ENCODE results near the gene GALNT14.

GALNT14 gene

DNA sequence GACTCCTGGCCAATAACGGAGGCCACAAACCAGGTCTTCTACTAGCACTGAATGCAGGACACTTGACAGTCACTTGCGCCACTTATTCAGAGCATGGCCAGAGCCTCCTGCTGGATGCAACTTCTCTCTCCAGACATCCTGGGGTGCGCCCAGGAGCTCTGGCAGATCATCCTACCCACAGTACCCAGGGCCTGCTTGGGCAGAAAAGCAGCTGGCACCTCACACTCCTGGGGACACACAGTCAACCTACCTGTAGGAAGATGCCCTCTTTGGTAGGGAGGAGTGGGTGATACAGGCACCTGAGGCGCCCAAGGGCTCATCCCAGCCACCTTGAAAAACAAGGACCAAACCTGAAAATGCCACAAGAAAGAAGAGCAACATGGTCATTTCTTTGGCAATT lies 13.3 kb downstream of the GALNT14 start:
- DNase-seq = no peak
- TF ChIP-seq GATA1 (IDR thresholded peaks at IDR 0.05; ENCODE audit: low read depth, low read length) (no peak), POLR2A (IDR thresholded peaks at IDR 0.05; ENCODE audit: low read length) (no peak)

DNA sequence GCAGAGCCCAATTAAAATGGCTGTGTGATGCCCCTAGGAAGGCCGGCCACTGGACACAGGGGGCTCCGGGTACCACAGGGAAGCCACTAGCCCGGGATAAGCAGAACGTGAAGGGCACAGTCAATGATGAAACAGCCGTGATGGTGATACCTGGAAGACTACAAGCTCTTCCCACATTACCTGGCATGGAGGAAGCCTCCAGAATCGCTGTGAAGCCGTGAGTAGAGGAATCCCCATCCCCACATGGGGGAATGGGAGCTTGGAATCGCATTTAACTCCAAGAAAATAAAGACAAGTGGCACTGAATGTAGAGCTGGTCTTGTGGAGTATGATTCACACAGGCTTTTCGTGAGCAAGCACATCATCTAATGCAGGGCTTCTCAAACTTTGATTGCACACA lies 16.1 kb downstream of the GALNT14 start:
- TF ChIP-seq POLR2A (IDR thresholded peaks at IDR 0.05; ENCODE audit: low read length) = no peak
- TF ChIP-seq GATA1 (IDR thresholded peaks at IDR 0.05; ENCODE audit: low read depth, low read length) = no peak
- DNase-seq = no peak

DNA sequence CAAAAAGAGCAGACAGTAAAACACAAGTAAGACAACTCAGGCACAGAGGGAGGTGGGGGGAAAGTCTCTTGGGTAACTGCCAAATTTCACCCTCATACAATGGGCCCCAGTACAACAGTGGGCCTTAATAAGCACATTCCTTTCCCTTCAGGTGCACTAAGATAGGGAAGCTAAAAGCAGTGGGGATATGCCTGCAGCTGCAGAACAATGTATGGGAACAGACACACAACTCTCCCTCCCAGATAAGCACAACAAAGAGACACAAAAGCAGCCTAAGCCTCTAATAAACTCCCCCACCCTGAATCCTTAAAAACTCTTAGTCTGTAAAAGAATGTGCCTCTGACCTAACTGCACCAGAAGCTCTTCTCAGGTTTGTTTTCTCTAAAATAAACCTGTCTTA lies 24.5 kb downstream of the GALNT14 start:
- TF ChIP-seq GATA1 (IDR thresholded peaks at IDR 0.05; ENCODE audit: low read depth, low read length) (no peak), POLR2A (IDR thresholded peaks at IDR 0.05; ENCODE audit: low read length) (no peak)
- DNase-seq = no peak

DNA sequence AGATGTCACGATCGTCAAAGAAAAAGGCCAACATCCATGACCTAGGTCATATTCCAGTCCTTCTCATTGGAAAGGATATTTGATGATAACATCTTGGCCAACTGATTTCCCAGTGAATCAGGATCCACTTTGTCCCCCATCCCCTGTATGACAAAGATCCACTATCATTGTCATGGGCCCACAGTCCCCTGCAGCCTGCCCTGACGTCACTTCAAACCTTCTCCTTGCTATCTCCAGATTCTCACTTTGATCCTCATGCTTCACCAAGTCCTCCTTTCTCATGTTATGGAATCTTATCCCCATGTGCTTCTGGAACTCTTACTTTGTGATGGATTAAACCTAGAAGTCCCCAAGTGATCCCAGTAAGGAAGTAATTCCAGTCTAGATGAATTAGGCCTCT lies 25.7 kb downstream of the GALNT14 start:
- TF ChIP-seq GATA1 (IDR thresholded peaks at IDR 0.05; ENCODE audit: low read depth, low read length) = no peak
- TF ChIP-seq POLR2A (IDR thresholded peaks at IDR 0.05; ENCODE audit: low read length) = no peak
- no peak for DNase-seq

DNA sequence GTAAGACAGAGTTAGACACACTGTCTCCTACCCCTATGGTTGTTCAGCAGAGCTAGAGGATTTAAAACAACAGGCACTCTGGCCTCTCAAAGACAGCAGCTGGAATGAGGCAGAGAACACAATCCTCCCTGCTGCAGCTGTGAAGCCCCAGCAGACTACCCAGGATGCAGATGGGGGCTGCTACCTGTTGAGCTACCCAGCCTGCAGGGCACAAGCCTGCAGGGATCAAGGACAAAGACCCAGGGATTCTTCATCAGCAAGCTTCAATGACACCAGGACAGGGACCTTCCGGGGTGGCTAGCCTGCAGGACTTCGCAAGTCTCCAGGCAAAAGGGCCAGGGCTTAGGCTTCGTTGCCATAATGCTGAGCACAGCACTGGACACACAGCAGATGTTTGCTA lies 27.2 kb downstream of the GALNT14 start:
- no peak for DNase-seq
- TF ChIP-seq POLR2A (IDR thresholded peaks at IDR 0.05; ENCODE audit: low read length) (no peak), GATA1 (IDR thresholded peaks at IDR 0.05; ENCODE audit: low read depth, low read length) (no peak)

DNA sequence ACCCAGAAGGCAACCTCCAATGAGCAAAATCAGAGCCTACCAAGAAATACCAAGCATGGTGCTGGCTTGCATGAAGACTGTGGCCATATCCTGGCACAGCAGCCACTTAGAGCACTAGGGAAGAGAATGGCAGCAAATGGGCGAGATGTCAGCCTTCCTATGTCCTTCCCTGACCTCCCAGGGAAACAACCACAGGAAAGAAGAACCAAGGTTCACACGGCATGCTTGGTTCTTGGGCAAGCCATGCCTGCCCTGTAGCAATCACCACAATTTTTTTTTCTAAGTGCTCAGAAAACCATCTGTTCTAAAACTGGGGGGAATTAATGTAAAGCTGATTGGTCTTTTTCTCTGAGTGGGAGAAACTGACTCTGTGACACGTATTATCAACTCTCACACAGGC lies 27.8 kb downstream of the GALNT14 start:
- DNase-seq = no peak
- TF ChIP-seq POLR2A (IDR thresholded peaks at IDR 0.05; ENCODE audit: low read length) = no peak

DNA sequence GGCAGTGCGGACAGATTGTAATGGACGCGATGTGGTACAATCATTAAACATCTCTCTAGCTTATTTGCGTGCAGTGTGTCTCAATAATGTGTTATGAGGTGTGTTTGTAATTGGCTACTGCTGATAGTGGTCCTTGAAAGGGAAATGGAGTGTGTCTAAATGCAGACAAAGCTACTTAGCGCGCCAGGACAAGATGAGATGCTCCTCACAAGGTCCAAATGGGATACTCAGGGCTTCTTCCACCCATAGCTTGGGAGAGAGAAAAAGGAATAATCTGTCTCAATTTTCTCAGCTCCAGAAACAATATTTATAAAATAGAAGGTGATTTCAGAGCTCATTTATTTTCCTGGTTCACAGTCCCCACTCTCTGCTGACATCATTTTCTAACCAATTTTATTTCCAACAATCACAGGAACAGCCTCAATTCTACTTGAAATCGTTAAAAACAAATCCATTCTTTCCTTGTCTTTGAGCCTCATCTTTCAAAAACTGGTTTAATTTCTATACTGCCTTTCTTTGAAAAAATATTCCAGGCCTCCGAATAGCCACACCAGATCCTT lies 28.5 kb downstream of the GALNT14 start:
- no peak for TF ChIP-seq GATA1 (IDR thresholded peaks at IDR 0.05; ENCODE audit: low read depth, low read length)
- TF ChIP-seq POLR2A (IDR thresholded peaks at IDR 0.05; ENCODE audit: low read length) = no peak
- no peak for DNase-seq

DNA sequence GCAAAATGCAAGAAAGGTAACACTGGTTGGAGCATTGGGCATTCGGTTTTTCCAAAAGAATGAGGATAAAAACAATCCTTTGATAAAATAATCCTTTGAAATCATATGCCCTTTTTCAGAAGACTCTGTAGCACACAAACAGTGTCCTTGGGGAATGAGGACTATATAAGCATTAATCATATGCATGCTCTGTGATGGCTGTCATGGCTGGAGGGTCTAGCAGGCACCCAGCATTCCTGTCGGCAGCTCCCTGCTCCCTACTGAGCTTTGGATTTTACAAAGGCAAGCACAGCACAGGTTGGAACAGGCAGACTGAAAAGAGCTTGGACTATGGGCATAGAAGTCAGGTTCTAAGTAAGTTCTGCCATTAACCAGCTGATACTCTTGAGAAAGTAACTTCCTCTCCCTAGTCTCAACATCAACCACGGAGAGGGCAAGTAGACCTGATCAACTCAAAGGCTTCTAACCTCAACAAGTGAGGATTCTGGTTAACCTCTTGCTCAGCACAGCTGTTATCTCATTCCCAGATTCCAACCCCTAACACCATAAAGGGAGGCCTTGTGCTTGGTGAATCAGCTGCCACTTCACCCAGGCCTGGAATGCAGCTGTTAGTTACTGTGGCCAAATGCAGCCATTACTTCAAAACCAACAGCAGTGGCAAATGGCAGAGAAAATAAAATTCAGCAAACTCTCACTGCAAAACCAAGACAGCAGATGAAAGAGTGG lies 29.5 kb downstream of the GALNT14 start:
- no peak for DNase-seq
- TF ChIP-seq GATA1 (IDR thresholded peaks at IDR 0.05; ENCODE audit: low read depth, low read length) (no peak), POLR2A (IDR thresholded peaks at IDR 0.05; ENCODE audit: low read length) (no peak)

DNA sequence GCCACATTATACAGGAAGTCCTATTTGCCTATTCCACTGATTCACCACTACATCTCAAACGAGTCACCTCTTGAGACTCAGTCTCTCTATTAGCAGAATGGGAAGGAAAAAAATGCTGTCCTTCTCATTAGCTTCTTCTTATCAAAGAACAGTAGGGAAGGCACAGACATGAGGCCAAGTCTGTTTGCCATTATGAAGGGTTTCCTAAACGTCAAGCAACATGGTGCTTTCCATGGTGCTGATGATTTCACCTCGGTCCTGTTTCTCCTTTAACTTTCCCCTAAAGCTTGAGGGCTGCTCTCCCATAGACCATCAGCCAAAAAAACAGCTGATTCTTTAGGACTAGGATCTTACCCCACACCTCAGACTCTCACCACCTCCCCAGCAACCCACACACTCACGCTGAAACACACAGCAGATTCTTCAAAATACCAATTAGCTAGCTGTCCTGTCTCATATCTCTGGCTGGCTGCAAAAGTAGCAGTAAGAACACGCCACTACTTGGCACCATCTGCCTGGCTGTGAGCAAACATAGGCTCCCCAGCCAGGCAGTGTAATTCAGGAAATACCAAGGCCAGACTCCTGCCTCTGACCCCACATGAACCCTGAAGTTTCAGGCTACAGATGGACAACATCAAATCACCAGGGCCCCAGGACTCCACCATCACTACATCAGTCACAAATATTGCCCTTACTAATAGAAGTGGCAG lies 30.5 kb downstream of the GALNT14 start:
- no peak for DNase-seq
- TF ChIP-seq GATA1 (IDR thresholded peaks at IDR 0.05; ENCODE audit: low read depth, low read length) (no peak), POLR2A (IDR thresholded peaks at IDR 0.05; ENCODE audit: low read length) (no peak)

DNA sequence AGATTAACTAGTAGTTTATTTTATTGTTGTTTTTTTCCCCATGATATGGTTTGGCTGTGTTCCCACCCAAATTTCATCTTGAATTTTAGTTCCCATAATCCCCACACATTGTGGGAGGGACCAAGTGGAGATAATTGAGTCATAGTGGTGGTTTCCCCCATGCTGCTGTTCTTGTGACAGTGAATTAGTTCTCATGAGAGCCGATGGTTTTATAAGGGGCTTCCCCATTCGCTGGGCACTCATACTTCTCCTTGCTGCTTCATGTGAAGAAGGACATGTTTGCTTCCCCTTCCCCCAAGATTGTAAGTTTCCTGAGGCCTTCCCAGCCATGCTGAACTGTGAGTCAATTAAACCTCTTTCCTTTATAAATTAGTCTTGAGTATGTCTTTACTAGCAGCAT lies 36.5 kb downstream of the GALNT14 start:
- no peak for TF ChIP-seq POLR2A (IDR thresholded peaks at IDR 0.05; ENCODE audit: low read length)
- no peak for TF ChIP-seq GATA1 (IDR thresholded peaks at IDR 0.05; ENCODE audit: low read depth, low read length)
- no peak for DNase-seq

DNA sequence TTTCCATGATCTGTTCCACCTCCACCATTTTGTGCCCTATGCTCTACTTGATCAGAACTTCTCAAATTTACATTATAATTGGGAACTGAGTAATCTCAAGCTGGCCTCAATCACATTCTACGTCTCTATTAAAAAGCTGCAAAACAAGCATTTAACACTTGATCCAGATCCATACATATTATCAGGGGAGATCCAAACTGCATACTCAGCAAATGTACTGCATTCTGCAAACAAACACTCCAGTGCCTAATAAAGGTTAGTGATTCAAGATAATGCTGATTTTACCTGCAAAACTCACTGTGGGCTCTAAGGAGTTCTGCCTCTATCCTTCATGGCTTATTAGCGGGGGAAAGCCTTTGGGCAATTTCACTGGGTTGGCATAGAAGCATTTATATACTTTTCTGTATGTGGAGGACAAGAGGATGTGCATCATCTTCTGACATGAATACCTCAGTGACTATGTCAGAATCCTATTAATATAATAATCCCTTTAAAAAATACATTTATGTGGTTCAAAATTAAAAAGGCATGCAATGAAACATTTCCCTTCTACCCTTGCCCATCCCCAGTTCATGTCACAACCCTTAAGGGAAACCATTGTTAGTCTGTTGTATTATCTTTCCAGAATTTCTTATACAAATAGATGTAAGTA lies 40.2 kb downstream of the GALNT14 start:
- DNase-seq = no peak
- TF ChIP-seq GATA1 (IDR thresholded peaks at IDR 0.05; ENCODE audit: low read depth, low read length) (no peak), POLR2A (IDR thresholded peaks at IDR 0.05; ENCODE audit: low read length) (no peak)

DNA sequence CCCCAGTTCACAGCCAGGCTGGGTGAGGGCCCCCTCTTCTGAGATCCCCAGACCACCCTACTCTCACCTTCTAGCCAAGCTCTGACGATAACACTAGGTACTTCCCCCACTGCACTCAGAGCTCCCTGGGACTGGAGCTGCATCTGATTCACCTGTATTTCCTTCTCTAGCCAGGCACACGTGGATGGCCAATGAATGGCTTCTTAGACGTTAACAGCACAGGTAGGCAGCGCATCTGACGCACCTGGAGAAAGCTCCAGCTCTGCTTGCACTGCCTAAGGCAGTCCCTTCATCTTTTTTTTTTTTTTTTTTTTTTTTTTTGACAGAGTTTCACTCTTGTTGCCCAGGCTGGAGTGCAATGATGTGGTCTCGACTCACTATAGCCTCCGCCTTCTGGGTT lies 48.1 kb downstream of the GALNT14 start:
- DNase-seq = no peak
- TF ChIP-seq GATA1 (IDR thresholded peaks at IDR 0.05; ENCODE audit: low read depth, low read length) = no peak
- no peak for TF ChIP-seq POLR2A (IDR thresholded peaks at IDR 0.05; ENCODE audit: low read length)

DNA sequence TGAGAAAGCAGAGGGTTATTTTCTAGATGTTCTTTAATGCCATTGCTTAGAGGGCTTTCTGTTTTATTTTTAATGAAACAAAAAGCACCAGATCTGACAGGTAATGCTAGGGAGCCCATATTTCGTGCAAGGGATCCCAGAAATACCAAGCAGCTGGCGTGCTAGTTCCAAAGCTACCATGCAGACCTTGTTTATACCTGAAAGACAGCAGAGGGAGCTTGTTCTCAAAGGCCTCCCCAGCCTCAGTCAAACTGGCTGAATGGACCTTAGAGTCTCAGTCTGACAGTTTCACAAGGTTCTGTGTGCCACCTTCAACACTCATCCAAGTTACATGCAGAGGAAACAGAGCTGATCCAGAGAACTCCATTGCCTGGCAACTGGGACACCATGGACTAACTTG lies 48.6 kb downstream of the GALNT14 start:
- no peak for TF ChIP-seq GATA1 (IDR thresholded peaks at IDR 0.05; ENCODE audit: low read depth, low read length)
- no peak for TF ChIP-seq POLR2A (IDR thresholded peaks at IDR 0.05; ENCODE audit: low read length)
- DNase-seq = no peak

DNA sequence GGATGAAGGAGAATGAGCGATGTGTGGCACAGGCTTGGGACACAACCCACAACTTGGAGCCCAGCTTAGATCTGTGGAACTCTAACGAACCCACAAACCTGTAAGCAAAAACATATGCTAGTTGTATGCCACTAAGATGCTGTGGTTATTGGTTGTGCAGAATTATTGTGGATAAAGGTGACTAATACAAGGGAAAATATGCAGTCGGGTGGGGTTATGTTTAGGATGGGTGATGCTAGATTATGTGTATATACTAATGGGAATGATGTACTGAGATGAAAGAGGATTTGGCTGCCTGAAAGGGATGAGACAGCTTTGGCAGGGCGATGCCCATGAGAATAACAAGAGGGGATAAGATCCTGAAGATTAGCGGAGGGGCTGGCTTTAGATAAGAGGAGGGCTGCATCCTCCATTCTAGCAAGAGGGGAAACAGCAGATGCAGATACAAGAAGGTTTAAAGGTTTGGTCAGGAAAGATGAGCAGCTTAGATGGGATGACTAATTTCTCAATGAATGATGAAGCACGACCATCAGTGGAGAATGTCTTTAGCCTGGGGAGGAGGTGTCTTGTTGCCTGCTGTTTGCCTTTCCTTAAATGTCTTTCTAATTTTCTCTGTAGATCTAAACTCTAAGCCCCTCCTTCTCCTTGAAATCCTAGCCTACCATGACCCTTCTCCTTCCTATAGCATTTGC lies 49.6 kb downstream of the GALNT14 start:
- no peak for DNase-seq
- TF ChIP-seq GATA1 (IDR thresholded peaks at IDR 0.05; ENCODE audit: low read depth, low read length) = no peak
- TF ChIP-seq POLR2A (IDR thresholded peaks at IDR 0.05; ENCODE audit: low read length) = no peak

Measured in erythroblast (primary cell).